ENCODE measurements around the gene MYO3B. TPM values are rescaled to one million over a fixed set of nuclear protein-coding genes. Genes with fewer than 3 reads are reported as not detected.

MYO3B gene
- total and polyA plus RNA-seq, 2 donors (not counting 3 experiments of a cell fraction or from before 2014, with no cell fraction given), result 0.03 TPM; not detected in 1

DNA sequence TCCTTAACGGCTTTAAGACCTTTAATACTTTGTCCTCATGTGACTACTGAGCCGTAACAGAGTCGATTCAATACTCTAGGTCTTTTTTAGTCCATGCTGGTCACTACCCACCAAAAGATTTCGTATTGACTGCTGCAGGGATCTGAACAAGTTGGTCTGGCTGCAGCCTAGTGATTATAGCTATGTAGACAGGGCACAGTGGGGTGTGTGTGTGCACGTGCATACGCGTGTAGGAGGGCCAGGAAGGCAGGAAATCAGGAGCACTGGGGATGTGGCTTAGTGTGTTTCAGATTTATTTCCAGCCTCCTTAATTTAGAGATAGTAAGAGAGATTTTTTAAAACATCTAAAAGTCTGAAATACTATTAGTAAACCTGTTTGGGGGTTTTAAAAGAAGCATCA is 161.4 kb downstream of the MYO3B start:
- no peaks in the 10 kb centered on the region for H3K9me1 ChIP-seq (replicated peaks; ENCODE audit: control insufficient read depth, extremely low read depth, insufficient read depth, low read length)
- H3K4me3 ChIP-seq (replicated peaks in 1 of 3; ENCODE audit: insufficient read depth in 1 of 3, low read depth in 1 of 3, low read length in 3 of 3), result no peak overlapping the region
- TF ChIP-seq GATA2 (IDR thresholded peaks at IDR 0.05; ENCODE audit: insufficient read depth, insufficient read length, low read depth, low read length) (no peak), EZH2 (IDR thresholded peaks at IDR 0.05; ENCODE audit: borderline replicate concordance, low read depth, low read length, severe bottlenecking) (no peak), POLR2AphosphoS5 (IDR thresholded peaks at IDR 0.05; ENCODE audit: insufficient read depth, low read depth, low read length) (no peak), JUN (IDR thresholded peaks at IDR 0.05; ENCODE audit: borderline replicate concordance, insufficient read depth, insufficient read length, low read depth) (no peak), POLR2A (IDR thresholded peaks at IDR 0.05; ENCODE audit: low read depth, low read length) (no peak), FOS (IDR thresholded peaks at IDR 0.05; ENCODE audit: borderline replicate concordance, insufficient read depth, low read length) (no peak), MYC (IDR thresholded peaks at IDR 0.05; ENCODE audit: low read depth, low read length) (no peak)
- TF ChIP-seq, protein P1, sequence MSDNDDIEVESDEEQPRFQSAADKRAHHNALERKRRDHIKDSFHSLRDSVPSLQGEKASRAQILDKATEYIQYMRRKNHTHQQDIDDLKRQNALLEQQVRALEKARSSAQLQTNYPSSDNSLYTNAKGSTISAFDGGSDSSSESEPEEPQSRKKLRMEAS (IDR thresholded peaks at IDR 0.05; ENCODE audit: insufficient read depth, insufficient read length), result no peak
- TF ChIP-seq, protein P2, sequence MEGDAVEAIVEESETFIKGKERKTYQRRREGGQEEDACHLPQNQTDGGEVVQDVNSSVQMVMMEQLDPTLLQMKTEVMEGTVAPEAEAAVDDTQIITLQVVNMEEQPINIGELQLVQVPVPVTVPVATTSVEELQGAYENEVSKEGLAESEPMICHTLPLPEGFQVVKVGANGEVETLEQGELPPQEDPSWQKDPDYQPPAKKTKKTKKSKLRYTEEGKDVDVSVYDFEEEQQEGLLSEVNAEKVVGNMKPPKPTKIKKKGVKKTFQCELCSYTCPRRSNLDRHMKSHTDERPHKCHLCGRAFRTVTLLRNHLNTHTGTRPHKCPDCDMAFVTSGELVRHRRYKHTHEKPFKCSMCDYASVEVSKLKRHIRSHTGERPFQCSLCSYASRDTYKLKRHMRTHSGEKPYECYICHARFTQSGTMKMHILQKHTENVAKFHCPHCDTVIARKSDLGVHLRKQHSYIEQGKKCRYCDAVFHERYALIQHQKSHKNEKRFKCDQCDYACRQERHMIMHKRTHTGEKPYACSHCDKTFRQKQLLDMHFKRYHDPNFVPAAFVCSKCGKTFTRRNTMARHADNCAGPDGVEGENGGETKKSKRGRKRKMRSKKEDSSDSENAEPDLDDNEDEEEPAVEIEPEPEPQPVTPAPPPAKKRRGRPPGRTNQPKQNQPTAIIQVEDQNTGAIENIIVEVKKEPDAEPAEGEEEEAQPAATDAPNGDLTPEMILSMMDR (IDR thresholded peaks at IDR 0.05; ENCODE audit: extremely low read depth in 1 of 2, insufficient read depth in 1 of 2, low read depth in 1 of 2, low read length in 2 of 2), result no peak
- H2AFZ ChIP-seq (ENCODE audit: low read depth, low read length), result no peak overlapping the region
- no peak overlapping the region for H3K9ac ChIP-seq (replicated peaks; ENCODE audit: extremely low read depth, insufficient read depth, low read length)
- peaks cover 10 to 17% of the 10 kb centered on the region in 2 experiments for H3K27me3 ChIP-seq (ENCODE audit: control insufficient read depth in 2 of 2, insufficient read depth in 2 of 2, low read length in 2 of 2)
- no TSS peak for BruUV-seq (replicated peaks)
- DNase-seq (ENCODE audit: low read depth, low spot score) (no peak), FAIRE-seq (no peak)
- CTCF ChIA-PET, result interaction anchor here (3.5 to 3.8 kb wide), 2 partner anchors 15 to 22 kb away, joined by 9 to 19 read pairs; no protein-coding TSS in a partner anchor
- no peak overlapping the region for H3K4me2 ChIP-seq (ENCODE audit: insufficient read depth, low read length)
- intact Hi-C loops (cut with micrococcal nuclease), result no loop called here
- no peaks in the 10 kb centered on the region for H3K36me3 ChIP-seq (ENCODE audit: control insufficient read depth in 2 of 2, extremely low read depth in 1 of 2, insufficient read depth in 2 of 2, low read length in 2 of 2)
- POLR2A ChIA-PET, result no interaction called here
- no peaks in the 10 kb centered on the region for H3K9me3 ChIP-seq (replicated peaks; ENCODE audit: control insufficient read depth, insufficient read depth, low read length)
- no peaks in the 10 kb centered on the region for H3K4me1 ChIP-seq (ENCODE audit: control insufficient read depth, extremely low read depth, insufficient read depth, low read length)
- no peaks in the 10 kb centered on the region for H4K20me1 ChIP-seq (replicated peaks; ENCODE audit: control insufficient read depth, extremely low read depth, insufficient read depth, low read length)
- dilution Hi-C loops (cut with MboI; ENCODE audit: extremely low pct_ligation_motif_present, low sequenced_read_pairs), result no loop called here
- H3K27ac ChIP-seq (ENCODE audit: insufficient read depth, low read depth, low read length), result no peak overlapping the region
- H3K79me2 ChIP-seq (ENCODE audit: control insufficient read depth, insufficient read depth, low read length), result no peaks in the 10 kb centered on the region
